Dedifferentiated amniotic fluid mesenchymal stem cell (primary cell): ENCODE data around the gene TIMP2.
A peak's percentile ranks its signal among the peaks of the same experiment; 100 is the strongest.
"Not testable (repeated sequence)": the region's sequence is repeated elsewhere in the genome, so short reads cannot be mapped to it uniquely, and the experiment has no call there.

Experiments
- DNase-seq: peaks from one replicate; pipeline ENCODE4 v3.0.0-alpha.2; 2016; ENCODE audit errors: extremely low spot score

Gene TIMP2

GRCh38 chr17:78925234-78925633 is at the start of gene TIMP2:
TIMP2 (minus strand) TSS chr17:78925387; CDS start chr17:78925088, 299 bp downstream.
- peak; percentile 72 for DNase-seq

GRCh38 chr17:78973792-78974520 is 48.8 kb upstream of the TIMP2 start:
- DNase-seq, result no peak

GRCh38 chr17:78973196-78973595 is 48.0 kb upstream of the TIMP2 start:
- DNase-seq, result no peak

- DNase-seq, result no peak
These were observed 47.4 kb upstream of the TIMP2 start for GRCh38 chr17:78972507-78973105.

- no peak for DNase-seq
These were observed 46.7 kb upstream of the TIMP2 start for GRCh38 chr17:78971756-78972506.

- DNase-seq, result peak; percentile 76
These were observed 45.9 kb upstream of the TIMP2 start for GRCh38 chr17:78970834-78971755.

GRCh38 chr17:78969865-78970264 is 44.7 kb upstream of the TIMP2 start:
- no peak for DNase-seq

GRCh38 chr17:78967782-78968362 is 42.7 kb upstream of the TIMP2 start:
- DNase-seq, result no peak

- DNase-seq, result no peak
These were observed 41.9 kb upstream of the TIMP2 start for GRCh38 chr17:78966910-78967600.

GRCh38 chr17:78966123-78966813 is 41.1 kb upstream of the TIMP2 start:
- no peak for DNase-seq

GRCh38 chr17:78965491-78965924 is 40.3 kb upstream of the TIMP2 start:
- no peak for DNase-seq

- DNase-seq, result no peak
These were observed 38.2 kb upstream of the TIMP2 start for GRCh38 chr17:78963378-78963777.

- DNase-seq, result not testable (repeated sequence)
These were observed 37.8 kb upstream of the TIMP2 start for GRCh38 chr17:78962984-78963348.

- no peak for DNase-seq
These were observed 37.3 kb upstream of the TIMP2 start for GRCh38 chr17:78962345-78962983.

- DNase-seq, result no peak
These were observed 36.4 kb upstream of the TIMP2 start for GRCh38 chr17:78961571-78961970.

- no peak for DNase-seq
These were observed 35.7 kb upstream of the TIMP2 start for GRCh38 chr17:78960928-78961327.

- no peak for DNase-seq
These were observed 34.6 kb upstream of the TIMP2 start for GRCh38 chr17:78959803-78960202.

- DNase-seq, result no peak
These were observed 33.5 kb upstream of the TIMP2 start for GRCh38 chr17:78958641-78959127.

- DNase-seq, result no peak
These were observed 31.9 kb upstream of the TIMP2 start for GRCh38 chr17:78957128-78957527.
